IMR-90 (cell line): ENCODE results near the gene RGS12. TPM values are rescaled to one million over a fixed set of nuclear protein-coding genes. Genes with fewer than 3 reads are reported as not detected.

ENCODE experiments used
- ATAC-seq: fragments of 200-7000 bp; cut with Tn5 transposase; 2 replicates; pipeline ENCODE4 v1.9.1; 2020; ENCODE audit warnings: low read depth, mild to moderate bottlenecking, moderate library complexity
- BruUV-seq: library from RNA; stranded (reverse); fragments of 400-500 nt; replicated peaks from 2 replicates; lab custom pipeline; 2021; lab: Mats Ljungman, UMichigan
- CTCF ChIA-PET: fragments of 300-600 bp; formaldehyde crosslinking; extraction: SDS; loops from one replicate; lab custom pipeline; 2021; ENCODE audit warnings: antibody characterized with exemption; lab: Yijun Ruan, JAX
- POLR2A ChIA-PET: fragments of 300-600 bp; sonication (Branson Sonifier 250); formaldehyde crosslinking; loops from one replicate; lab custom pipeline; 2022; ENCODE audit warnings: antibody characterized with exemption; ENCODE audit not compliant: unreplicated experiment; lab: Charles Lee
- DNase-seq: peaks from one replicate; pipeline ENCODE4 v3.0.0; 2013
- H2AFZ ChIP-seq: replicated peaks from 2 replicates; pipeline ENCODE3; 2013; ENCODE audit warnings: low read length, mild to moderate bottlenecking; ENCODE audit not compliant: poor library complexity
- H2AK5ac ChIP-seq: 2 replicates; pipeline ENCODE4 v1.6.1; 2013; ENCODE audit warnings: low read depth, low read length, inconsistent platforms
- H2AK9ac ChIP-seq: replicated peaks from 2 replicates; pipeline ENCODE3; 2013; ENCODE audit warnings: mild to moderate bottlenecking, low read depth, low read length, moderate library complexity; ENCODE audit not compliant: poor library complexity
- H2BK120ac ChIP-seq: 2 replicates; pipeline ENCODE4 v1.6.1; 2013; ENCODE audit warnings: low read depth, low read length, inconsistent platforms
- H2BK15ac ChIP-seq: 3 replicates; pipeline ENCODE4 v1.6.1; 2013; ENCODE audit warnings: low read depth, low read length, inconsistent platforms
- H2BK20ac ChIP-seq: 2 replicates; pipeline ENCODE4 v1.6.1; 2013; ENCODE audit warnings: low read depth, mild to moderate bottlenecking, inconsistent platforms, low read length, moderate library complexity
- H2BK5ac ChIP-seq: 2 replicates; pipeline ENCODE4 v1.6.1; 2013; ENCODE audit warnings: mild to moderate bottlenecking, low read depth, low read length, inconsistent platforms; ENCODE audit not compliant: poor library complexity, severe bottlenecking
- H3K14ac ChIP-seq: replicated peaks from 2 replicates; pipeline ENCODE4 v1.6.1; 2013; ENCODE audit warnings: low read depth, low read length, inconsistent platforms
- H3K18ac ChIP-seq: 2 replicates; pipeline ENCODE4 v1.6.1; 2013; ENCODE audit warnings: low read depth, low read length, control low read depth
- H3K23ac ChIP-seq: 2 replicates; pipeline ENCODE4 v1.6.1; 2013; ENCODE audit warnings: low read depth, low read length, inconsistent platforms
- H3K27ac ChIP-seq: 2 replicates; pipeline ENCODE4 v1.5.1; 2013; ENCODE audit warnings: mild to moderate bottlenecking, control low read depth, low read length; ENCODE audit not compliant: insufficient read depth
- H3K27me3 ChIP-seq: 2 replicates; pipeline ENCODE4 v1.6.1; 2013; ENCODE audit warnings: low read length; ENCODE audit not compliant: control insufficient read depth, insufficient read depth
- H3K36me3 ChIP-seq: 2 replicates; pipeline ENCODE4 v1.6.1; 2013; ENCODE audit warnings: low read length, mixed read lengths; ENCODE audit not compliant: control insufficient read depth, insufficient read depth
- H3K4ac ChIP-seq: 2 replicates; pipeline ENCODE4 v1.6.1; 2013; ENCODE audit warnings: low read depth, low read length, inconsistent platforms
- H3K4me1 ChIP-seq: 2 replicates; pipeline ENCODE4 v1.6.1; 2013; ENCODE audit warnings: low read length, mixed read lengths; ENCODE audit not compliant: control insufficient read depth, insufficient read depth
- H3K4me2 ChIP-seq: 2 replicates; pipeline ENCODE4 v1.6.1; 2013; ENCODE audit warnings: low read depth, mild to moderate bottlenecking, control low read depth, low read length, moderate library complexity
- H3K4me3 ChIP-seq: 2 replicates; pipeline ENCODE4 v1.5.1; 2013; ENCODE audit warnings: low read depth, mild to moderate bottlenecking, control low read depth, low read length, moderate library complexity; ENCODE audit not compliant: insufficient read depth
- H3K56ac ChIP-seq: 2 replicates; pipeline ENCODE4 v1.6.1; 2013; ENCODE audit warnings: low read length, inconsistent platforms; ENCODE audit not compliant: insufficient read depth; ENCODE audit errors: extremely low read depth
- H3K79me1 ChIP-seq, 2 experiments: 2 replicates each; pipeline ENCODE4 v1.6.1; 2013; ENCODE audit warnings: low read length in 2 of 2, inconsistent platforms in 1 of 2, low read depth in 1 of 2
- H3K9ac ChIP-seq: 2 replicates; pipeline ENCODE4 v1.6.1; 2013; ENCODE audit warnings: low read depth, low read length, control low read depth
- H3K9me1 ChIP-seq: 2 replicates; pipeline ENCODE4 v1.6.1; 2013; ENCODE audit warnings: low read length, inconsistent platforms; ENCODE audit not compliant: insufficient read depth
- H3K9me3 ChIP-seq: 2 replicates; pipeline ENCODE4 v1.6.1; 2013; ENCODE audit warnings: low read length; ENCODE audit not compliant: control insufficient read depth, insufficient read depth
- H4K20me1 ChIP-seq: 2 replicates; pipeline ENCODE4 v1.6.1; 2013; ENCODE audit warnings: low read length, inconsistent platforms; ENCODE audit not compliant: insufficient read depth
- H4K5ac ChIP-seq: 2 replicates; pipeline ENCODE4 v1.6.1; 2013; ENCODE audit warnings: mild to moderate bottlenecking, low read depth, low read length, control low read depth
- H4K8ac ChIP-seq, 2 experiments: 2 replicates each; pipeline ENCODE4 v1.6.1; 2013; ENCODE audit warnings: low read depth in 2 of 2, low read length in 2 of 2, control low read depth in 1 of 2, inconsistent platforms in 1 of 2
- H4K91ac ChIP-seq: 2 replicates; pipeline ENCODE4 v1.6.1; 2013; ENCODE audit warnings: low read depth, low read length, inconsistent platforms; ENCODE audit not compliant: insufficient read depth
- BHLHE40 ChIP-seq: fragments of 150-350 bp; IDR thresholded peaks from 2 replicates; pipeline ENCODE4 v1.6.1; 2016; ENCODE audit warnings: mild to moderate bottlenecking, low read depth, low read length
- CEBPB ChIP-seq: IDR thresholded peaks from 2 replicates; pipeline ENCODE4 v1.6.1; 2012; ENCODE audit warnings: low read depth, low read length, improper control_type of control experiment
- CHD1 ChIP-seq: IDR thresholded peaks from 2 replicates; pipeline ENCODE4 v1.6.1; 2012; ENCODE audit warnings: low read depth, low read length, improper control_type of control experiment
- FOS ChIP-seq: fragments of 150-350 bp; IDR thresholded peaks from 2 replicates; pipeline ENCODE4 v1.6.1; 2016; ENCODE audit warnings: low read depth, low read length
- MAFK ChIP-seq: IDR thresholded peaks from 2 replicates; pipeline ENCODE4 v1.6.1; 2012; ENCODE audit warnings: low read depth, low read length, improper control_type of control experiment
- MAZ ChIP-seq: IDR thresholded peaks from 2 replicates; pipeline ENCODE4 v1.6.1; 2012; ENCODE audit warnings: low read depth, mild to moderate bottlenecking, low read length, improper control_type of control experiment, moderate library complexity, borderline replicate concordance
- MXI1 ChIP-seq: IDR thresholded peaks from 2 replicates; pipeline ENCODE4 v1.6.1; 2012; ENCODE audit warnings: low read depth, mild to moderate bottlenecking, low read length, moderate library complexity, borderline replicate concordance
- NFE2L2 ChIP-seq: fragments of 150-350 bp; IDR thresholded peaks from 2 replicates; pipeline ENCODE4 v1.6.1; 2016; ENCODE audit warnings: low read depth, mild to moderate bottlenecking, low read length
- POLR2A ChIP-seq: IDR thresholded peaks from 2 replicates; pipeline ENCODE4 v1.6.1; 2012; ENCODE audit warnings: mild to moderate bottlenecking, low read depth, low read length
- RAD21 ChIP-seq: IDR thresholded peaks from 2 replicates; pipeline ENCODE4 v1.6.1; 2012; ENCODE audit warnings: low read length, improper control_type of control experiment
- RCOR1 ChIP-seq: IDR thresholded peaks from 2 replicates; pipeline ENCODE4 v1.6.1; 2012; ENCODE audit warnings: mild to moderate bottlenecking, low read length, improper control_type of control experiment; ENCODE audit not compliant: insufficient replicate concordance
- RFX5 ChIP-seq: IDR thresholded peaks from 2 replicates; pipeline ENCODE4 v1.8.0; 2012; ENCODE audit warnings: low read depth, mild to moderate bottlenecking, low read length, moderate library complexity
- SMC3 ChIP-seq: fragments of 150-350 bp; IDR thresholded peaks from 2 replicates; pipeline ENCODE4 v1.6.1; 2016; ENCODE audit warnings: low read depth, mild to moderate bottlenecking, antibody characterized with exemption, low read length, moderate library complexity
- WGBS, 2 experiments: methylation state at CpG; one replicate each; pipeline versions ENCODE4 v1.1.5 to v1.1.7; 2013; ENCODE audit warnings: missing lambda C conversion rate in 2 of 2; ENCODE audit not compliant: insufficient read length in 1 of 2; ENCODE audit errors: extremely low coverage in 2 of 2; 5-methylcytosine and 5-hydroxymethylcytosine counted together
- dilution Hi-C: fragments of 300-500 bp; cut with HindIII; formaldehyde crosslinking; loops from one replicate; pipeline ENCODE4 v1.14.3; 2018; ENCODE audit warnings: low sequenced_read_pairs; ENCODE audit not compliant: unreplicated experiment
- in situ Hi-C: fragments of 300-500 bp; cut with MboI; formaldehyde crosslinking; loops from 3 replicates; pipeline ENCODE4 v1.14.3; 2019; ENCODE audit warnings: low sequenced_read_pairs, inconsistent platforms, mixed read lengths
- intact Hi-C: fragments of 100-400 bp; cut with micrococcal nuclease; formaldehyde crosslinking; loops from 2 replicates; pipeline ENCODE4 v1.10.0; 2022
- polyA plus RNA-seq, 3 experiments: library from polyadenylated mRNA; depleted of rRNA; stranded (reverse); fragments of >200 nt; gene quantifications; 2 replicates each; pipeline ENCODE4 v1.2.3, GENCODE V29; 2012; ENCODE audit warnings: low replicate concordance in 1 of 3
- total RNA-seq: library from RNA; depleted of rRNA; stranded (reverse); fragments of >200 nt; gene quantifications from 2 replicates; pipeline ENCODE4 v1.2.3, GENCODE V29; 2012
- TF ChIP-seq, protein P1 (sequence below): fragments of 150-350 bp; IDR thresholded peaks from 2 replicates; pipeline ENCODE4 v1.6.1; 2017; ENCODE audit warnings: mild to moderate bottlenecking, antibody characterized with exemption, low read length, low read depth
- TF ChIP-seq, protein P2 (sequence below): fragments of 150-350 bp; IDR thresholded peaks from 2 replicates; pipeline ENCODE4 v1.6.1; 2016; ENCODE audit warnings: low read depth, mild to moderate bottlenecking, low read length, moderate library complexity, borderline replicate concordance
- TF ChIP-seq, protein P3 (sequence below): conservative IDR thresholded peaks from 2 replicates; pipeline ENCODE4 v1.5.1; 2012; ENCODE audit warnings: mild to moderate bottlenecking, low read depth, low read length, improper control_type of control experiment

RGS12 gene
- total and polyA plus RNA-seq, 2 of the 4 experiments (the other 2 are of a cell fraction) = 11.8 to 12.0 TPM

DNA sequence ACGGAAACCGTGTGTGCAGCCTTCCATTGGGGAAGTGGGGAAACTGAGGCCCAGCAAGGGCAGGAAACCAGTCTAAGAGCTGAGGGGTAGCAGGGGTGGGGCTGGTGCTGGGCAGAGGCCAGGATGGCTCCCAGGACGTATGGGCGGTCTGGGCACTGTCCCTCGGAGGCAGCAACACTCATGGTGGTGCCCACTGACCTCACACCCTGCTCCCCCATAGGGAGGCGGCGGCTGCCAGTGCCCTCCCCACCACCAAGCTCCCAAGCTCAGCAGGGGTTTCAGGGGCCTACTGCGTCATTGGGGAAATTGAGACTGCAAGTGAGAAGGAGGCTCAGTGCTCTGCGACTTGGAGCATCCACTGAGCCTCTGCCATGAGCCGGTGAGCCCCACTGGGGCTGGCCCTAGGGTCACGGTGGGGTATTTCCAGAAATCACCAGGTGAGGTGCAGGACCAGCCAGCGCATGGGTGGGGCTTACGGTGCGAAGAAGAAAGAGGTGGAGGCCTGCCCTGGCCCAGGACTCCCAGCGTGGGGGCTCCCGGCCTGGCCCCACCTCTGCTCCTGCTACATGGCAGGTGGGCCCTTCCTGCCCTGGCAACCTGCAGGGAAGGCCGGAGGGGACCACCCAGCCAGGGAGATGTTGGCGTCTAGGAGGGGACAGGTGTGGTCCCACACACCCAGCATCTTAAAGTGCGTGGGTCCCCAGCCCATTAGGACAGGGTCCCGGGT is 42.9 kb upstream of the RGS12 start:
- no peak overlapping the region for H2AK5ac ChIP-seq
- no peak overlapping the region for H2BK15ac ChIP-seq
- no peaks in the 10 kb centered on the region for H3K27me3 ChIP-seq
- H3K18ac ChIP-seq = no peak overlapping the region
- no peak overlapping the region for H3K4ac ChIP-seq
- POLR2A ChIA-PET = no interaction called here
- no peaks in the 10 kb centered on the region for H3K9me1 ChIP-seq
- no peak overlapping the region for H3K56ac ChIP-seq
- H3K9ac ChIP-seq = no peak overlapping the region
- no peaks in the 10 kb centered on the region; the same call in 1 of the 2 replicates for H4K20me1 ChIP-seq
- no peak overlapping the region for H4K91ac ChIP-seq
- no peak overlapping the region for H2BK5ac ChIP-seq
- WGBS, 2 experiments = 89% methylated on average over 7 of the region's 20 CpGs; no CpG with 5 or more reads in 1 of the 2 experiments
- H4K8ac ChIP-seq = no peak overlapping the region
- TF ChIP-seq FOS (no peak), CEBPB (no peak), BHLHE40 (no peak), MAZ (no peak), SMC3 (no peak), RFX5 (no peak), MAFK (no peak), CHD1 (no peak), NFE2L2 (no peak), MXI1 (no peak), RCOR1 (no peak), POLR2A (no peak), RAD21 (no peak)
- TF ChIP-seq, protein P1, sequence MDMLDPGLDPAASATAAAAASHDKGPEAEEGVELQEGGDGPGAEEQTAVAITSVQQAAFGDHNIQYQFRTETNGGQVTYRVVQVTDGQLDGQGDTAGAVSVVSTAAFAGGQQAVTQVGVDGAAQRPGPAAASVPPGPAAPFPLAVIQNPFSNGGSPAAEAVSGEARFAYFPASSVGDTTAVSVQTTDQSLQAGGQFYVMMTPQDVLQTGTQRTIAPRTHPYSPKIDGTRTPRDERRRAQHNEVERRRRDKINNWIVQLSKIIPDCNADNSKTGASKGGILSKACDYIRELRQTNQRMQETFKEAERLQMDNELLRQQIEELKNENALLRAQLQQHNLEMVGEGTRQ = no peak
- TF ChIP-seq, protein P2, sequence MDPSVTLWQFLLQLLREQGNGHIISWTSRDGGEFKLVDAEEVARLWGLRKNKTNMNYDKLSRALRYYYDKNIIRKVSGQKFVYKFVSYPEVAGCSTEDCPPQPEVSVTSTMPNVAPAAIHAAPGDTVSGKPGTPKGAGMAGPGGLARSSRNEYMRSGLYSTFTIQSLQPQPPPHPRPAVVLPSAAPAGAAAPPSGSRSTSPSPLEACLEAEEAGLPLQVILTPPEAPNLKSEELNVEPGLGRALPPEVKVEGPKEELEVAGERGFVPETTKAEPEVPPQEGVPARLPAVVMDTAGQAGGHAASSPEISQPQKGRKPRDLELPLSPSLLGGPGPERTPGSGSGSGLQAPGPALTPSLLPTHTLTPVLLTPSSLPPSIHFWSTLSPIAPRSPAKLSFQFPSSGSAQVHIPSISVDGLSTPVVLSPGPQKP = no peak
- TF ChIP-seq, protein P3, sequence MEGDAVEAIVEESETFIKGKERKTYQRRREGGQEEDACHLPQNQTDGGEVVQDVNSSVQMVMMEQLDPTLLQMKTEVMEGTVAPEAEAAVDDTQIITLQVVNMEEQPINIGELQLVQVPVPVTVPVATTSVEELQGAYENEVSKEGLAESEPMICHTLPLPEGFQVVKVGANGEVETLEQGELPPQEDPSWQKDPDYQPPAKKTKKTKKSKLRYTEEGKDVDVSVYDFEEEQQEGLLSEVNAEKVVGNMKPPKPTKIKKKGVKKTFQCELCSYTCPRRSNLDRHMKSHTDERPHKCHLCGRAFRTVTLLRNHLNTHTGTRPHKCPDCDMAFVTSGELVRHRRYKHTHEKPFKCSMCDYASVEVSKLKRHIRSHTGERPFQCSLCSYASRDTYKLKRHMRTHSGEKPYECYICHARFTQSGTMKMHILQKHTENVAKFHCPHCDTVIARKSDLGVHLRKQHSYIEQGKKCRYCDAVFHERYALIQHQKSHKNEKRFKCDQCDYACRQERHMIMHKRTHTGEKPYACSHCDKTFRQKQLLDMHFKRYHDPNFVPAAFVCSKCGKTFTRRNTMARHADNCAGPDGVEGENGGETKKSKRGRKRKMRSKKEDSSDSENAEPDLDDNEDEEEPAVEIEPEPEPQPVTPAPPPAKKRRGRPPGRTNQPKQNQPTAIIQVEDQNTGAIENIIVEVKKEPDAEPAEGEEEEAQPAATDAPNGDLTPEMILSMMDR = no peak
- no peak overlapping the region for H2BK20ac ChIP-seq
- dilution Hi-C loops = no loop called here
- no peak overlapping the region for H4K5ac ChIP-seq
- BruUV-seq = no TSS peak
- no peak overlapping the region for H2BK120ac ChIP-seq
- no peak overlapping the region for H2AFZ ChIP-seq
- H3K79me1 ChIP-seq = no peaks in the 10 kb centered on the region
- no peak for DNase-seq
- in situ Hi-C loops = no loop called here
- H3K14ac ChIP-seq = no peak overlapping the region
- no peak overlapping the region for H2AK9ac ChIP-seq
- no peaks in the 10 kb centered on the region for H3K9me3 ChIP-seq
- no peak overlapping the region for H3K23ac ChIP-seq
- H3K36me3 ChIP-seq = no peaks in the 10 kb centered on the region
- no peak for ATAC-seq
- intact Hi-C loops = no loop called here
- no peaks in the 10 kb centered on the region for H3K4me1 ChIP-seq
- no peak overlapping the region for H3K4me2 ChIP-seq
- CTCF ChIA-PET = no interaction called here
- no peak overlapping the region for H3K4me3 ChIP-seq
- no peak overlapping the region for H3K27ac ChIP-seq
